ENCODE data around the gene CAV1.

DNA sequence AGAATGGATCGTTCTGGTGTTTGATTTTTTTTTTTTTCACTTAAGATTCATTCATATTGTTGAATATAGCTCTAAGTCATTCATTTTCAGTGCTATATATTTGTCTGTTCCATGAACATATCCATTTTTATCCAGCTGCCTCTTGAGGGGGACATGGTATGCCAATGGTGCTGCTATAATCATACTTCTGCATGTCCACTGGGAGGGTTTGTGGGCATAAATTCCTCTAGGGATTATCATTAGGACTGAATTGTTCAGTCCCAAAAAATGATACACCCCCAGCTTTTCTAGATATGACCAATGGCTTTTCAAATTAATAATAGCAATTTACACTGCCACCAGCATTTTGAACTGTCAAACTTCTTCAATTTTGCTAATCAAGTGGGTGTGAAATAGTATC lies 41.1 kb downstream of the CAV1 start:
- TF ChIP-seq, protein P1, sequence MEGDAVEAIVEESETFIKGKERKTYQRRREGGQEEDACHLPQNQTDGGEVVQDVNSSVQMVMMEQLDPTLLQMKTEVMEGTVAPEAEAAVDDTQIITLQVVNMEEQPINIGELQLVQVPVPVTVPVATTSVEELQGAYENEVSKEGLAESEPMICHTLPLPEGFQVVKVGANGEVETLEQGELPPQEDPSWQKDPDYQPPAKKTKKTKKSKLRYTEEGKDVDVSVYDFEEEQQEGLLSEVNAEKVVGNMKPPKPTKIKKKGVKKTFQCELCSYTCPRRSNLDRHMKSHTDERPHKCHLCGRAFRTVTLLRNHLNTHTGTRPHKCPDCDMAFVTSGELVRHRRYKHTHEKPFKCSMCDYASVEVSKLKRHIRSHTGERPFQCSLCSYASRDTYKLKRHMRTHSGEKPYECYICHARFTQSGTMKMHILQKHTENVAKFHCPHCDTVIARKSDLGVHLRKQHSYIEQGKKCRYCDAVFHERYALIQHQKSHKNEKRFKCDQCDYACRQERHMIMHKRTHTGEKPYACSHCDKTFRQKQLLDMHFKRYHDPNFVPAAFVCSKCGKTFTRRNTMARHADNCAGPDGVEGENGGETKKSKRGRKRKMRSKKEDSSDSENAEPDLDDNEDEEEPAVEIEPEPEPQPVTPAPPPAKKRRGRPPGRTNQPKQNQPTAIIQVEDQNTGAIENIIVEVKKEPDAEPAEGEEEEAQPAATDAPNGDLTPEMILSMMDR (IDR thresholded peaks at IDR 0.05; ENCODE audit: poor library complexity, severe bottlenecking): no peak
- TF ChIP-seq EZH2 (IDR thresholded peaks at IDR 0.05; ENCODE audit: borderline replicate concordance, insufficient read depth, low read length, poor library complexity, severe bottlenecking): no peak
